Activated naive CD4-positive, alpha-beta T cell treated with anti-CD3 and anti-CD28 coated beads, Interleukin-2, amount 10 ng/mL, durations not matched to agents 7 days and 5 days (primary cell): ENCODE data around the gene VSIG4.
"Not testable (repeated sequence)": the region's sequence is repeated elsewhere in the genome, so short reads cannot be mapped to it uniquely, and the experiment has no call there.

Experiments
- CTCF ChIA-PET: fragments of 350-600 bp; sonication (Branson Sonifier 250); formaldehyde crosslinking; loops from one replicate; lab custom pipeline; 2021; ENCODE audit warnings: antibody characterized with exemption; lab: Charles Lee
- DNase-seq: peaks from one replicate; pipeline ENCODE4 v3.0.0-alpha.2; 2020
- H3K27ac Mint-ChIP-seq: one replicate; pipeline ENCODE4 v1.8.0; 2021; ENCODE audit warnings: mild to moderate bottlenecking, moderate library complexity, mixed read lengths
- H3K27me3 Mint-ChIP-seq: one replicate; pipeline ENCODE4 v1.8.0; 2021; ENCODE audit warnings: mild to moderate bottlenecking, mixed read lengths
- H3K36me3 Mint-ChIP-seq: one replicate; pipeline ENCODE4 v1.8.0; 2021; ENCODE audit warnings: mixed read lengths
- H3K4me1 Mint-ChIP-seq: one replicate; pipeline ENCODE4 v1.8.0; 2021; ENCODE audit warnings: mixed read lengths
- H3K4me3 Mint-ChIP-seq: one replicate; pipeline ENCODE4 v1.8.0; 2021; ENCODE audit warnings: mild to moderate bottlenecking, moderate library complexity, mixed read lengths
- H3K9me3 Mint-ChIP-seq: one replicate; pipeline ENCODE4 v1.8.0; 2021; ENCODE audit warnings: mixed read lengths

VSIG4 gene, protein sequence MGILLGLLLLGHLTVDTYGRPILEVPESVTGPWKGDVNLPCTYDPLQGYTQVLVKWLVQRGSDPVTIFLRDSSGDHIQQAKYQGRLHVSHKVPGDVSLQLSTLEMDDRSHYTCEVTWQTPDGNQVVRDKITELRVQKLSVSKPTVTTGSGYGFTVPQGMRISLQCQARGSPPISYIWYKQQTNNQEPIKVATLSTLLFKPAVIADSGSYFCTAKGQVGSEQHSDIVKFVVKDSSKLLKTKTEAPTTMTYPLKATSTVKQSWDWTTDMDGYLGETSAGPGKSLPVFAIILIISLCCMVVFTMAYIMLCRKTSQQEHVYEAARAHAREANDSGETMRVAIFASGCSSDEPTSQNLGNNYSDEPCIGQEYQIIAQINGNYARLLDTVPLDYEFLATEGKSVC

GRCh38 chrX:66039944-66040343, at the start of gene VSIG4:
TSS of gene VSIG4 (minus strand) at chrX:66040080. CDS start at chrX:66039998, 82 bp downstream.
- H3K4me1 Mint-ChIP-seq, result peaks cover 2% of the 10 kb centered on the region

DNA sequence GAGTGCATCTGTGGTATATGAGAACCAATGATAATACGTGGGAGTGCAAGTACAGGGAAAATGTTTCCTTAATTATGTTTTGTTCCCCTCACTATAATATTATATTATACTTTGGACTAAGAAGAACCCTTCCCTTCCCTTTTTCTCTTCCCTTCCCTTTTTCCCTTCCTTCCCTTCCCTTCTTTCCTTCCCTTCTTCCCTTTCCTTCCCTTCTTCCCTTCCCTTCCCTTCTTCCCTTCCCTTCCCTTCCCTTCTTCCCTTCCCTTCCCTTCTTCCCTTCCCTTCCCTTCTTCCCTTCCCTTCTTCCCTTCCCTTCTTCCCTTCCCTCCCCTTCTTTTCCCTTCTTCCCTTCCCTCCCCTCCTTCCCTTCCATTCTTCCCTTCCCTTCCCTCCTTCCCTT, 36.9 kb upstream of the VSIG4 start:
- Mint-ChIP-seq H3K9me3 (peaks cover 20% of the 10 kb centered on the region), H3K4me1 (peaks cover 27% of the 10 kb centered on the region), H3K27me3 (no peaks in the 10 kb centered on the region), H3K4me3 (no peak overlapping the region), H3K36me3 (peaks cover 18% of the 10 kb centered on the region), H3K27ac (no peak overlapping the region)
- CTCF ChIA-PET, result no interaction called here
- no peak for DNase-seq

More at GRCh38 chrX:66039944-66040343, at the start of gene VSIG4:
- no peak for DNase-seq
- CTCF ChIA-PET, result no interaction called here
- Mint-ChIP-seq H3K27me3 (no peaks in the 10 kb centered on the region), H3K4me3 (no peak within 1 kb of the TSS), H3K9me3 (peaks cover 1% of the 10 kb centered on the region), H3K36me3 (no peaks in the 10 kb centered on the region), H3K27ac (no peak within 1 kb of the TSS)

- CTCF ChIA-PET, result no interaction called here
- Mint-ChIP-seq H3K9me3 (peaks cover 20% of the 10 kb centered on the region), H3K27me3 (no peaks in the 10 kb centered on the region), H3K36me3 (peaks cover 18% of the 10 kb centered on the region), H3K4me1 (peaks cover 27% of the 10 kb centered on the region), H3K4me3 (peak overlapping the region; percentile 59), H3K27ac (peak overlapping the region; percentile 80)
- peak; percentile 58 for DNase-seq
Observed at GRCh38 chrX:66074920-66075879, 35.3 kb upstream of the VSIG4 start.

DNA sequence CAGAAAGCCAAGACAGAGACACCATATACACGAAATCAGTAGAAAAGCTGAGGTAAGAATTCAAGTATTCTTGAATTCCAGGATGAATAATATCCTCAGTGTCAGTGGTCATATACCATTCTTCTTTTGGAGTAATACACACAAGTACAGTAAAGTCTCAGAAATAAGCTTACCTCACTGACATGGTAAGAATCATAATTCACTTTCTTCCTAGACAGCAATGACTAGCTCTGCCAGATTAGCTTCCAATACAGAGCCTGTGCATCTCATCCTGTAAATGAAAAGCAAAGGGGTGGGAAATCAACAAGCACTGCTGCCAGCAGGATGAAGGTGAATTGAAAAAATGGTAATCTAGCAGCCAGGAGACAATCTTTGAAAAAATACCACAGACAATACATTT, 31.2 kb upstream of the VSIG4 start:
- Mint-ChIP-seq H3K27me3 (no peaks in the 10 kb centered on the region), H3K4me3 (no peak overlapping the region), H3K27ac (no peak overlapping the region), H3K4me1 (peaks cover 21% of the 10 kb centered on the region), H3K36me3 (peaks cover 18% of the 10 kb centered on the region), H3K9me3 (peaks cover 21% of the 10 kb centered on the region)
- CTCF ChIA-PET, result interaction anchor here (0.7 kb wide), 1 partner anchor 39 kb away, joined by 3 read pairs; no protein-coding TSS in a partner anchor
- no peak for DNase-seq

- Mint-ChIP-seq H3K9me3 (peaks cover 9% of the 10 kb centered on the region), H3K36me3 (peaks cover 10% of the 10 kb centered on the region), H3K4me1 (peaks cover 28% of the 10 kb centered on the region), H3K27me3 (no peaks in the 10 kb centered on the region), H3K27ac (no peak overlapping the region), H3K4me3 (no peak overlapping the region)
- DNase-seq, result no peak
- CTCF ChIA-PET, result no interaction called here
Observed at GRCh38 chrX:66064261-66064660, 24.4 kb upstream of the VSIG4 start.

GRCh38 chrX:66057019-66057418, 17.1 kb upstream of the VSIG4 start:
- DNase-seq, H3K27me3 Mint-ChIP-seq, H3K27ac Mint-ChIP-seq, H3K36me3 Mint-ChIP-seq, CTCF ChIA-PET, H3K4me3 Mint-ChIP-seq: not testable (repeated sequence)
- peaks cover 17% of the 10 kb centered on the region for H3K4me1 Mint-ChIP-seq
- peaks cover 10% of the 10 kb centered on the region for H3K9me3 Mint-ChIP-seq

DNA sequence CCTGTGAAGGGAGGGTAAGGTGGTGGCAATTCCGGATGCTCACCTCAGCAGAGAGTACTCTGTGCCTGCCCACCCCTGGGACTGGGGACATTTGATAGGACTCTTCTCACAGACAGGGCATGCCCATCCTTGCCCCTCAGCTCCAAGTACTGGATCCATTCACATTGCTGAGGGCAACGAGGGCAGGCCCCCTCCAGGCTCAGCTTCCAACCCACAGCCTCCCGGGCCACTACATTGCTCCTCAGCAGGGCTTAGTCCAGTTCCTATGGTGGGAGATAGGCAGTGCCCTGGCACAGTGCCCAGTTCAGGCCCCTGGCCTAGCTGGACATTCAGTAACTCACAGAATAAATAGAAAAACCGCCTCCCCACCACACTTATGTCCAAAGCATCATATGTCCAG, 15.1 kb upstream of the VSIG4 start:
- H3K4me3 Mint-ChIP-seq, result no peak overlapping the region
- DNase-seq, result no peak
- H3K27ac Mint-ChIP-seq, result no peak overlapping the region
- CTCF ChIA-PET, result no interaction called here
- H3K27me3 Mint-ChIP-seq, result no peaks in the 10 kb centered on the region
- no peaks in the 10 kb centered on the region for H3K36me3 Mint-ChIP-seq
- H3K9me3 Mint-ChIP-seq, result peaks cover 3% of the 10 kb centered on the region
- H3K4me1 Mint-ChIP-seq, result peaks cover 2% of the 10 kb centered on the region

GRCh38 chrX:66053414-66053813, 13.5 kb upstream of the VSIG4 start:
- no peak for DNase-seq
- CTCF ChIA-PET, result no interaction called here
- Mint-ChIP-seq H3K9me3 (peaks cover 3% of the 10 kb centered on the region), H3K36me3 (no peaks in the 10 kb centered on the region), H3K4me3 (no peak overlapping the region), H3K27ac (no peak overlapping the region), H3K4me1 (no peaks in the 10 kb centered on the region), H3K27me3 (no peaks in the 10 kb centered on the region)

DNA sequence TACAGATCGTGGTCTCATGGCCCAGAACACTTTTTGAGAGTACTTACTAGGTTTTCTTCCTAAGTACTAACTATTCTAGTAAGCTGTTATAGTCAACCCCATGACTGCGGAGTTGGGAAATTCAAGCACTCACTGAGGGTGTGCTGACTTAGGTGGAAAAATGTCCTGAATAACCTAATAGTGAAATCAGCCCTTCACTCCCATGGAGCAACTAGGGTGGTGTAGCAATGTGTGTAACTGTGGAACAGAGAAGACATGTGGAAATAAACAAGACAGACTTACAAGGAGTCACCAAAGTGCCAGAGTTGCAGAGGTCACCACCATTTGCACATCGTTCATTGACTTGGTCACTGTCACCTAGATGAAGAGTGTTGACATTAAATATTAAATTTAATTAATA, 12.1 kb upstream of the VSIG4 start:
- no peaks in the 10 kb centered on the region for H3K36me3 Mint-ChIP-seq
- no peaks in the 10 kb centered on the region for H3K9me3 Mint-ChIP-seq
- CTCF ChIA-PET, result interaction anchor here (1.4 kb wide), 1 partner anchor 22 kb away, joined by 3 read pairs; no protein-coding TSS in a partner anchor
- no peaks in the 10 kb centered on the region for H3K27me3 Mint-ChIP-seq
- DNase-seq, result no peak
- no peak overlapping the region for H3K4me3 Mint-ChIP-seq
- H3K4me1 Mint-ChIP-seq, result peaks cover 8% of the 10 kb centered on the region
- no peak overlapping the region for H3K27ac Mint-ChIP-seq

GRCh38 chrX:66050140-66050569, 10.3 kb upstream of the VSIG4 start:
- H3K27ac Mint-ChIP-seq, result no peak overlapping the region
- H3K4me3 Mint-ChIP-seq, result no peak overlapping the region
- H3K4me1 Mint-ChIP-seq, result peaks cover 25% of the 10 kb centered on the region

GRCh38 chrX:66049056-66049455, 9.2 kb upstream of the VSIG4 start:
- no peak overlapping the region for H3K27ac Mint-ChIP-seq
- no peak for DNase-seq
- peaks cover 6% of the 10 kb centered on the region for H3K9me3 Mint-ChIP-seq
- H3K4me3 Mint-ChIP-seq, result no peak overlapping the region
- CTCF ChIA-PET, result no interaction called here
- peaks cover 4% of the 10 kb centered on the region for H3K36me3 Mint-ChIP-seq
- peaks cover 29% of the 10 kb centered on the region for H3K4me1 Mint-ChIP-seq
- H3K27me3 Mint-ChIP-seq, result no peaks in the 10 kb centered on the region

More at GRCh38 chrX:66050140-66050569, 10.3 kb upstream of the VSIG4 start:
- DNase-seq, result no peak
- no peaks in the 10 kb centered on the region for H3K27me3 Mint-ChIP-seq
- CTCF ChIA-PET, result no interaction called here
- H3K36me3 Mint-ChIP-seq, result peaks cover 4% of the 10 kb centered on the region
- peaks cover 3% of the 10 kb centered on the region for H3K9me3 Mint-ChIP-seq

DNA sequence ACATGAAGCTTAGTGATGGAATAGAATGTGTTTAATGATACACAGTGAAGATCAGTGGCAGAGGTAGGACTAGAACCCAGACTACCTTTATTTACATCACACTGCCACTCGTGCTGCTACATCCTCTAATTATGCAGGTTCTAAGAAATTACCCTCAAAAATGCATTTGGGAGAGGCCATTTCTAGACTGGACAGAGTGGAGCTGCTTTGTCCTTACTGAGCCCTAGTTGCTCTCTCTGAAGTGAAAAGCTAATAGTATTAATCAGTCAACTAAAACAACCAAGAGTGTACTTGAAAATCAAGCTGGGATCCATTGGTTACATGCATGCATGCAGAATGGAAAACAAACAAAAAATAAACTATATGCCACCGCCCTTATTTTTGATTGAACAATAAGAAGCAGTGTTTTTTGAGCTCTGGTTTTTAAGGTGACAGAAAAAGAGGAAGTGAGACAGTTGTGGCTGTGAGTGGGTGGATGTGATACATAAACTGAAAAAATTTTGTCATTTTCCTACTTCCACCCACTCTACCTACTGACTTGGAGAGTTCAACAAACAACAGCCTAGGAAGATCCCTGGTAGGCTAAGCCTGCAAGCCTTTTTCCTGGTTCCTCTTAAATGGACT, 6.8 kb upstream of the VSIG4 start:
- Mint-ChIP-seq H3K27ac (peak overlapping the region; percentile 85), H3K9me3 (peaks cover 6% of the 10 kb centered on the region), H3K36me3 (peaks cover 4% of the 10 kb centered on the region), H3K27me3 (no peaks in the 10 kb centered on the region), H3K4me3 (no peak overlapping the region), H3K4me1 (peaks cover 29% of the 10 kb centered on the region)
- CTCF ChIA-PET, result interaction anchor here (1.1 to 1.2 kb wide), 3 partner anchors 9 to 682 kb away, joined by 3 read pairs; no protein-coding TSS in a partner anchor
- no peak for DNase-seq

DNA sequence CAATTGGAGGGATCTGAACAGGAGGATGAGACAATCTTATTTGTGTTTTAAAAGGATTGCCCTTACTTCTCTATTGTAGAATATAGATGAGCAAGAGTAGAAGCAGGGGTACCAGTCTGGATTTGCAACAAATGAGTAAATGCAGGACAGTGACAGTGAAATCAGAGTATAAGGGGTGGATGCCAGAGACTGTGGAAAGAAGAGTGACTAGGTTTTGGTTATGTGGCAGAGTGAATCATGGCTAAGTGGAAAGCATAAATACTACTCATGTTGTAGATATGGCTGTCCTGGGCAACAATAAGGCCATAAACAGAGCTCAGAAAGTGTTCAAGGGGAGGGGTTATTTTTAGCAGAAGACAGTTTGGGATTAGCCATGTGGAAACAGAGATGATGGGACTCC, 6.0 kb upstream of the VSIG4 start:
- Mint-ChIP-seq H3K4me3 (no peak overlapping the region), H3K9me3 (peaks cover 6% of the 10 kb centered on the region), H3K4me1 (peaks cover 29% of the 10 kb centered on the region), H3K27ac (peak overlapping the region; percentile 85), H3K36me3 (peaks cover 4% of the 10 kb centered on the region), H3K27me3 (no peaks in the 10 kb centered on the region)
- no peak for DNase-seq
- CTCF ChIA-PET, result interaction anchor here (1.1 to 1.2 kb wide), 3 partner anchors 8 to 683 kb away, joined by 3 read pairs; no protein-coding TSS in a partner anchor

- no peak overlapping the region for H3K27ac Mint-ChIP-seq
- H3K4me3 Mint-ChIP-seq, result no peak overlapping the region
- CTCF ChIA-PET, result no interaction called here
- peaks cover 4% of the 10 kb centered on the region for H3K36me3 Mint-ChIP-seq
- no peaks in the 10 kb centered on the region for H3K27me3 Mint-ChIP-seq
- H3K9me3 Mint-ChIP-seq, result peaks cover 6% of the 10 kb centered on the region
- DNase-seq, result no peak
- peaks cover 29% of the 10 kb centered on the region for H3K4me1 Mint-ChIP-seq
Observed at GRCh38 chrX:66043584-66043983, 3.7 kb upstream of the VSIG4 start.
